ENCODE results near the gene OPTN.
"Not testable (repeated sequence)": the region's sequence is repeated elsewhere in the genome, so short reads cannot be mapped to it uniquely, and the experiment has no call there.

OPTN gene

DNA sequence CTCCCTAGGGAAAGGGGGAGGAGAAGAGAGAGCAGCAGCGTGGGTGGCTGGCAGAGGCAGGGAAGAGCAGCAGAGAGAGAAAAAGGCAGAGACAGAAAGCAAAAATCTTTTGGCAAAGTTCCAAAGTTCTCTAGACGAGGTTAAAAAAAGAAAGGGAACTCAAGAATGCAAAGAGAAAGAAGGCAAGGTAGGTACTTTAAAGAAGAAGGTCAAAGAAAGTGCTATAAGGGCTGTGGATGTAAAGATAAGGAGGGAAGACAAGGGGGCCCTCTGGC, 20.2 kb upstream of the OPTN start:
- Mint-ChIP-seq H3K4me3 (no peak overlapping the region), H3K27ac (no peak overlapping the region), H3K4me1 (no peaks in the 10 kb centered on the region), H3K27me3 (peaks cover 22% of the 10 kb centered on the region), H3K9me3 (peaks cover 23 to 48% of the 10 kb centered on the region in 2 donors)
- DNase-seq (no peak), ATAC-seq (no peak)

GRCh38 chr10:13080643-13081042, 19.3 kb upstream of the OPTN start:
- no peak for DNase-seq
- Mint-ChIP-seq H3K4me1 (no peaks in the 10 kb centered on the region), H3K9me3 (peaks cover 23 to 50% of the 10 kb centered on the region in 2 donors), H3K4me3 (no peak overlapping the region), H3K27ac (no peak overlapping the region), H3K27me3 (peaks cover 15% of the 10 kb centered on the region)
- no peak for ATAC-seq

- H3K4me3 Mint-ChIP-seq, H3K27me3 Mint-ChIP-seq, DNase-seq, ATAC-seq, H3K4me1 Mint-ChIP-seq, H3K27ac Mint-ChIP-seq: not testable (repeated sequence)
- H3K9me3 Mint-ChIP-seq = peaks cover 23 to 49% of the 10 kb centered on the region in 2 donors
Observed at GRCh38 chr10:13083700-13084099, 16.3 kb upstream of the OPTN start.

DNA sequence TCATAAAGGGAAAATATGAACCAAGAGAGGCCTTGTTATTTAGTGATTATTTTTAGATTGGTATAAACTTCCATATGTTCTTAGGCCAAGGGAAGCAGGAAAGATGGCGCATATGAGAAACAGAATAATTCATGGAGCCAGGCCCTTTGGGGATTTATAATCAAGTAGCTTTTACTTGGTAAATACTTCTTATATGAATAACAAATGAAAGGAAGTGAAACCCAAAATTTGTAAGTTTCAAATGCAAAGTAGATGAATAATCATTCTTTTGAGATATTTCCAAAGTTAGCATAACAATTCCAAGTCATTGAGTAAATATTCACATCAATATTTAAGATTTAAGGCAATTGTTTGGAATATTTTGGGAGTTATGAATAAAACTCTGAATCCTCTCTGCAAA, 13.9 kb upstream of the OPTN start:
- no peak overlapping the region for H3K4me3 Mint-ChIP-seq
- no peak overlapping the region for H3K27ac Mint-ChIP-seq
- ATAC-seq (no peak), DNase-seq (no peak)
- no peaks in the 10 kb centered on the region for H3K27me3 Mint-ChIP-seq
- peaks cover 12 to 29% of the 10 kb centered on the region in 2 donors for H3K9me3 Mint-ChIP-seq
- H3K4me1 Mint-ChIP-seq = no peaks in the 10 kb centered on the region

DNA sequence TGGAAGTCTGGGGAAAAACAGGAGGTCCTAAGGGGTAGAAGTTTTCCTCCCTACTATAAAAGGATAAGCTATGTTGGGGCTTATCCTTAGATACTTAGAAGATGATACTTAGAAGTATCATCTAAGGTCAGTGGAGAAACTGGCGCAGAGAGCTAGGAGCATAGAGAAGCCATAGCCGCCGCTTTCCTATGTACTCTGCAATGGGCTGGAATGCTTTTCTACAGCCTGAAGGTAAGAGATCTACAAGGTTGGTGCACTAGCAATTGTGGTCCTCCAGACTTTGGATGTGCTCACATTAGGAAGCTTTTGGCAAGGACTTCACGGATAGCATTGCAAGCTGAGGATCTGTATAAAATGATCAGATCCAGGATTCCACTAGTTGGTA, 12.4 kb upstream of the OPTN start:
- Mint-ChIP-seq H3K9me3 (peaks cover 0 to 15% of the 10 kb centered on the region in 2 donors), H3K27me3 (no peaks in the 10 kb centered on the region), H3K4me3 (no peak overlapping the region), H3K27ac (peak overlapping the region in 1 of 2 donors; percentile 45), H3K4me1 (no peaks in the 10 kb centered on the region)
- DNase-seq = no peak
- no peak for ATAC-seq

GRCh38 chr10:13087986-13088618, 11.9 kb upstream of the OPTN start:
- no peak for DNase-seq
- no peak for ATAC-seq

GRCh38 chr10:13089345-13089744, 10.6 kb upstream of the OPTN start:
- no peak for ATAC-seq
- peaks cover 5 to 6% of the 10 kb centered on the region in 2 donors for H3K9me3 Mint-ChIP-seq
- H3K27ac Mint-ChIP-seq = no peak overlapping the region
- no peaks in the 10 kb centered on the region for H3K27me3 Mint-ChIP-seq
- DNase-seq = no peak
- no peaks in the 10 kb centered on the region for H3K4me1 Mint-ChIP-seq
- H3K4me3 Mint-ChIP-seq = no peak overlapping the region

More at GRCh38 chr10:13087986-13088618, 11.9 kb upstream of the OPTN start:
- Mint-ChIP-seq H3K4me1 (no peaks in the 10 kb centered on the region), H3K27ac (no peak overlapping the region), H3K4me3 (no peak overlapping the region), H3K27me3 (no peaks in the 10 kb centered on the region), H3K9me3 (peaks cover 3 to 9% of the 10 kb centered on the region in 2 donors)

DNA sequence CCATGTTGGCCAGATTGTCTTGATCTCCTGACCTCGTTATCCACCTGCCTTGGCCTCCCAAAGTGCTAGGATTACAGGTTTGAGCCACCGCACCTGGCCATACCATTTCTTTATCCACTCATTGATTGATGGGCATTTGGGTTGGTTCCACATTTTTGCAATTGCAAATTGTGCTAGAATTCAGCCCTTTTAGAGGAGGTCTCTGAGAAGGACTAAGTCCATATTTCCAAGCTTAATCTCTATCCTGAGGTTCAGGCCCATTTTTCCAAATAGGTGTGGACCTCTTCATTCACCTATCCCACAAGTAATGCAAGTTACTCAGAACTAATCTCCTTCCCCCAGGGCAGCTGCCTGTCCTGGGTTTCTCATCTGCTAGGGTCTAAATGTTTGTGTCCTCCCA, 9.7 kb upstream of the OPTN start:
- Mint-ChIP-seq H3K27me3 (no peaks in the 10 kb centered on the region), H3K27ac (no peak overlapping the region), H3K4me1 (no peaks in the 10 kb centered on the region), H3K4me3 (no peak overlapping the region), H3K9me3 (peaks cover 0 to 5% of the 10 kb centered on the region in 2 donors)
- DNase-seq (no peak), ATAC-seq (no peak)

DNA sequence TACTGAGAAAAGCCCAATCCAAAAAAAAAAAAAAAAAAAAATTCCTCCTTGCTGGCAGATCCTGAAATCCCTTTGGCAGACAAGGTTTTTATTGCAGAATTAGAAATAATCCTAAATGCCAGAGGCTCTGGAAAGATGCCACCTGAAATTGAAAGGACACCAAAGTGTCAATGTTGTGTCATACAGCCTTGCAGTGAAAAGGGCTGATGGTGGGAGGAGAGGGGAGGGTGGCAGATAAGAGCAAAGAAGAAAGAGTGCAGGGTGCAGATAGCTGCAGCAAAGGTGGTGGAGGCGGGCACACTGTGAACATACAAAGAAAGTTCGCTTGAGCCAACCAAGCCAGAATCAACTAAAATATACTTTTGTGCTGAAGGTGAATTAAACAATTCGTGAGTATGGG, 8.2 kb upstream of the OPTN start:
- DNase-seq (no peak), ATAC-seq (no peak)
- peaks cover 0 to 5% of the 10 kb centered on the region in 2 donors for H3K9me3 Mint-ChIP-seq
- no peak overlapping the region for H3K4me3 Mint-ChIP-seq
- no peaks in the 10 kb centered on the region for H3K27me3 Mint-ChIP-seq
- no peak overlapping the region for H3K27ac Mint-ChIP-seq
- H3K4me1 Mint-ChIP-seq = no peaks in the 10 kb centered on the region

DNA sequence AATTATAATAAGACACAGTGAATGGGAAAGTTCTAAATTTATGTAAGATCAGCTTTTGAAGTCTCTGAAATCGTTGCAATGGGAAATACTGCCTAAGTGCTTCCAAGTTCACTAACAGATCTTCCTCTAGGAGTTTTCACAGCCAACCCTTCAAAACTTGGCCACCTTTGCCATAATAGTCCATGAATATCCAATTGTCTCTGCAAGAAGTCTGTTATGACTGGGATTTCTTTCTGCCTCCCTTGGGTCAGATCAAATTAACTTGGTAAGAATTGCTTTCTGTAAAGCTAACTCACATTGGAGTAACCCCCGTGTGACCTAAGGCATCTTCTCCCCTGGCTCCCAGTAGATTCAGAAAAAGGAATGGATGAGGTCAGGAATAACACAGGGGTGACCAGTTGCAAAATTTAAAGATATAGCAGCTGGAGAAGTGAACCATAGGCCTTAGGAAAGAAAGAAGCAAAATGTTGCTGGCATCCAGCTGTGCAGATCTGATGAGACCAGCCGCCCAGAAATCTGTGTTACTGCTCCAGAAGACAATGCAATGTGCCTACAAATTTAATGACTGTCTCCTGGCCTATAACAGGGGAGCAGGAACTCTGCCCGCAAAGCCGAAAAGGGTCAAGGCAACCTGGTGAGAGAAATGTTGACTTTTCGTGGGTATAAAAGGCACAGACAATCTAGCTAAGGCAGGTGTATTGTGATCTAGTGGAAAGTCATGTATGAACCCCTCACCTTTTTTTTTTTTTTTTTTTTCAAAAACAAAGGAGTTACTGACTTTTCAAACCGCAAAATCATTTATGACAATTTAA, 7.5 kb upstream of the OPTN start:
- H3K4me1 Mint-ChIP-seq = no peaks in the 10 kb centered on the region
- no peak for DNase-seq
- no peak overlapping the region for H3K4me3 Mint-ChIP-seq
- no peak overlapping the region for H3K27ac Mint-ChIP-seq
- ATAC-seq = no peak
- H3K9me3 Mint-ChIP-seq = peaks cover 0 to 5% of the 10 kb centered on the region in 2 donors
- no peaks in the 10 kb centered on the region for H3K27me3 Mint-ChIP-seq

- H3K27me3 Mint-ChIP-seq, H3K4me1 Mint-ChIP-seq, DNase-seq, H3K27ac Mint-ChIP-seq, H3K9me3 Mint-ChIP-seq, ATAC-seq, H3K4me3 Mint-ChIP-seq: not testable (repeated sequence)
Observed at GRCh38 chr10:13094082-13094481, 5.9 kb upstream of the OPTN start.

GRCh38 chr10:13095094-13095493, 4.9 kb upstream of the OPTN start:
- no peak for ATAC-seq
- Mint-ChIP-seq H3K27me3 (no peaks in the 10 kb centered on the region), H3K27ac (no peak overlapping the region)

GRCh38 chr10:13095929-13096328, 4.0 kb upstream of the OPTN start:
- DNase-seq (no peak), ATAC-seq (no peak)
- H3K4me1 Mint-ChIP-seq = peaks cover 13% of the 10 kb centered on the region
- H3K9me3 Mint-ChIP-seq = peaks cover 0 to 5% of the 10 kb centered on the region in 2 donors
- no peak overlapping the region for H3K4me3 Mint-ChIP-seq
- H3K27me3 Mint-ChIP-seq = no peaks in the 10 kb centered on the region
- no peak overlapping the region for H3K27ac Mint-ChIP-seq

More at GRCh38 chr10:13095094-13095493, 4.9 kb upstream of the OPTN start:
- peaks cover 8% of the 10 kb centered on the region for H3K4me1 Mint-ChIP-seq
- H3K9me3 Mint-ChIP-seq = peaks cover 0 to 5% of the 10 kb centered on the region in 2 donors
- DNase-seq = no peak
- no peak overlapping the region for H3K4me3 Mint-ChIP-seq

DNA sequence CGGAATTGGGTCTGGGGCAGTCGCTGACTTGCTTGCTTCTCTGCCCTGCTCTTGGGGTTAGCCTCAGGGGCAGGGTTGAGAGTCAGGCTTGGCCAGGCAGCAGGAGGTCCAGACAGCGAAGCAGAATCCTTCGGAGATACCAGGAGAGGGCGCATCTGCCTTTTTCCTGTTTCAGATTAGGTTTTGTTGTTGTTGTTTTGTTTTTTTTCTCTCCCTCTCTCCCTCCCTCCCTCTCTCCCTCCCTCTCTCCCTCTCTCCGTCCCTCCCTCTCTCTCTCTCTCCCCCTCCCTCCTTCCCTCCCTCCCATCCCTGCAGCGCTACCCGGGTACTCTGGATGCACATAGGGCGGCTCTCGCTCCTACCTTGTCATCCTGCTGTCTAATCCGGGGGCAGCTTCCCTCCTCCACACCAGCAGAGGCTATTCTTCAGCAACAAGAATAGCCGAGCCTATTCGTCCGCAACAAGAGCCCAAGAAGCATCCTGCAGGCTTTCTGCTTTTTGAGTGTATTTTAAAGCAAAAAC, 758 bp upstream of the OPTN start:
- peak; percentile 38 to 59 for DNase-seq

GRCh38 chr10:13100349-13101294, 659 bp downstream of the OPTN start:
- Mint-ChIP-seq H3K4me1 (peaks cover 39% of the 10 kb centered on the region), H3K9me3 (no peaks in the 10 kb centered on the region), H3K4me3 (peak overlapping the region; percentile 81 to 92), H3K27ac (peak overlapping the region; percentile 51 to 80), H3K27me3 (no peaks in the 10 kb centered on the region)
- ATAC-seq = peak; percentile 50
- peak; percentile 16 to 26 for DNase-seq

More for the DNA sequence above, 758 bp upstream of the OPTN start:
- Mint-ChIP-seq H3K27me3 (no peaks in the 10 kb centered on the region), H3K4me1 (peaks cover 26% of the 10 kb centered on the region), H3K4me3 (peak overlapping the region; percentile 81 to 91), H3K9me3 (no peaks in the 10 kb centered on the region), H3K27ac (peak overlapping the region in 1 of 2 donors; percentile 88)
- ATAC-seq = peak; percentile 56
